Transverse colon (tissue), 4 donors: ENCODE results near the gene LATS2. TPM values are rescaled to one million over a fixed set of nuclear protein-coding genes. Genes with fewer than 3 reads are reported as not detected.

ENCODE experiments used
- DNase-seq: peaks from one replicate; pipeline ENCODE4 v3.0.0-alpha.2; 2019
- H3K27ac ChIP-seq, 4 donors: fragments of 200-600 bp; sonication (generic); 2 replicates each; pipeline ENCODE4 v1.5.1; 2016 to 2018; ENCODE audit warnings: inconsistent platforms in 4 of 4
- H3K27me3 ChIP-seq: fragments of 200-600 bp; sonication (generic); 2 replicates; pipeline ENCODE4 v1.5.1; 2017; ENCODE audit warnings: inconsistent platforms
- H3K36me3 ChIP-seq, 4 donors: fragments of 200-600 bp; sonication (generic); 2 replicates each; pipeline ENCODE4 v1.5.1; 2017 to 2019; ENCODE audit warnings: inconsistent platforms in 4 of 4
- H3K4me1 ChIP-seq, 4 donors: fragments of 200-600 bp; sonication (generic); 2 replicates each; pipeline ENCODE4 v1.5.1; 2017 to 2020; ENCODE audit warnings: inconsistent platforms in 4 of 4
- H3K4me3 ChIP-seq, 4 donors: fragments of 200-600 bp; sonication (generic); 1 replicate in 1 of 4; 2 replicates in 3 of 4; pipeline versions ENCODE4 v1.5.1 to v1.6.1; 2017 to 2019; ENCODE audit warnings: inconsistent platforms in 4 of 4
- H3K9me3 ChIP-seq, 2 donors: fragments of 200-600 bp; sonication (generic); 2 replicates each; pipeline ENCODE4 v1.5.1; 2017 to 2019; ENCODE audit warnings: inconsistent platforms in 2 of 2
- EP300 ChIP-seq: sonication (generic); formaldehyde crosslinking; IDR thresholded peaks from one replicate; pipeline ENCODE4 v1.6.1; 2017; ENCODE audit warnings: antibody characterized with exemption, low read depth
- POLR2A ChIP-seq: fragments of 450-650 bp; IDR thresholded peaks from one replicate; pipeline ENCODE4 v1.6.1; 2016; ENCODE audit warnings: antibody characterized with exemption, mild to moderate bottlenecking, moderate library complexity
- POLR2AphosphoS5 ChIP-seq, 3 donors: sonication (generic); formaldehyde crosslinking; IDR thresholded peaks; one replicate each; pipeline ENCODE4 v1.6.1; 2016; ENCODE audit warnings: antibody characterized with exemption in 3 of 3
- WGBS, 2 donors: methylation state at CpG; one replicate each; pipeline ENCODE4 v1.1.5; 2018; ENCODE audit warnings: low coverage in 1 of 2; 5-methylcytosine and 5-hydroxymethylcytosine counted together
- in situ Hi-C, 4 donors: fragments of 200-750 bp; cut with MboI; loops; one replicate each; pipeline versions ENCODE4 v1.15.0 to v1.15.1; 2017; ENCODE audit warnings: low sequenced_read_pairs in 3 of 4, low pct_ligation_motif_present in 1 of 4, low pct_unique_long_range_greater_than_20kb in 1 of 4
- intact Hi-C: fragments of 100-400 bp; cut with DNase I; formaldehyde crosslinking; loops from one replicate; pipeline ENCODE4 v1.15.1; 2023; ENCODE audit warnings: low total_unique reads
- total RNA-seq, 4 donors: library from RNA; depleted of rRNA; stranded (reverse); fragments of >200 nt; gene quantifications; one replicate each; pipeline ENCODE4 v1.1.0, GENCODE V29; 2016
- TF ChIP-seq, protein P1 (sequence below), 5 experiments: fragments of 200-600 bp in 3 of 5; fragments of 450-650 bp in 2 of 5; sonication (generic) in 3 of 5; IDR thresholded peaks; 1 replicate in 2 of 5; 2 replicates in 3 of 5; pipeline ENCODE4 v1.5.1; 2016 to 2017; ENCODE audit warnings: antibody characterized with exemption in 5 of 5, inconsistent platforms in 3 of 5, mild to moderate bottlenecking in 2 of 5, moderate library complexity in 1 of 5

Gene LATS2
- total RNA-seq, 4 donors from 2014 or later, result 8.9 to 15.7 (median 12.5) TPM

GRCh38 chr13:21033856-21034602, 27.4 kb downstream of the LATS2 start:
- TF ChIP-seq, protein P1, sequence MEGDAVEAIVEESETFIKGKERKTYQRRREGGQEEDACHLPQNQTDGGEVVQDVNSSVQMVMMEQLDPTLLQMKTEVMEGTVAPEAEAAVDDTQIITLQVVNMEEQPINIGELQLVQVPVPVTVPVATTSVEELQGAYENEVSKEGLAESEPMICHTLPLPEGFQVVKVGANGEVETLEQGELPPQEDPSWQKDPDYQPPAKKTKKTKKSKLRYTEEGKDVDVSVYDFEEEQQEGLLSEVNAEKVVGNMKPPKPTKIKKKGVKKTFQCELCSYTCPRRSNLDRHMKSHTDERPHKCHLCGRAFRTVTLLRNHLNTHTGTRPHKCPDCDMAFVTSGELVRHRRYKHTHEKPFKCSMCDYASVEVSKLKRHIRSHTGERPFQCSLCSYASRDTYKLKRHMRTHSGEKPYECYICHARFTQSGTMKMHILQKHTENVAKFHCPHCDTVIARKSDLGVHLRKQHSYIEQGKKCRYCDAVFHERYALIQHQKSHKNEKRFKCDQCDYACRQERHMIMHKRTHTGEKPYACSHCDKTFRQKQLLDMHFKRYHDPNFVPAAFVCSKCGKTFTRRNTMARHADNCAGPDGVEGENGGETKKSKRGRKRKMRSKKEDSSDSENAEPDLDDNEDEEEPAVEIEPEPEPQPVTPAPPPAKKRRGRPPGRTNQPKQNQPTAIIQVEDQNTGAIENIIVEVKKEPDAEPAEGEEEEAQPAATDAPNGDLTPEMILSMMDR (IDR thresholded peaks at IDR 0.05), result no peak
- TF ChIP-seq POLR2AphosphoS5 (IDR thresholded peaks at IDR 0.05) (no peak), POLR2A (no peak), EP300 (no peak)
- intact Hi-C loops (no loop called here), in situ Hi-C loops (no loop called here)
- Histone ChIP-seq H3K4me1 (peaks cover 12 to 54% (median 26%) of the 10 kb centered on the region in 4 donors), H3K27ac (peak overlapping the region; percentile 73 to 83 (median 77)), H3K4me3 (no peak overlapping the region), H3K9me3 (no peaks in the 10 kb centered on the region), H3K36me3 (no peaks in the 10 kb centered on the region), H3K27me3 (no peaks in the 10 kb centered on the region)
- WGBS, 2 donors, result 70 to 88% methylated on average over 2 to 13 of the region's 13 CpGs
- DNase-seq, result no peak

DNA sequence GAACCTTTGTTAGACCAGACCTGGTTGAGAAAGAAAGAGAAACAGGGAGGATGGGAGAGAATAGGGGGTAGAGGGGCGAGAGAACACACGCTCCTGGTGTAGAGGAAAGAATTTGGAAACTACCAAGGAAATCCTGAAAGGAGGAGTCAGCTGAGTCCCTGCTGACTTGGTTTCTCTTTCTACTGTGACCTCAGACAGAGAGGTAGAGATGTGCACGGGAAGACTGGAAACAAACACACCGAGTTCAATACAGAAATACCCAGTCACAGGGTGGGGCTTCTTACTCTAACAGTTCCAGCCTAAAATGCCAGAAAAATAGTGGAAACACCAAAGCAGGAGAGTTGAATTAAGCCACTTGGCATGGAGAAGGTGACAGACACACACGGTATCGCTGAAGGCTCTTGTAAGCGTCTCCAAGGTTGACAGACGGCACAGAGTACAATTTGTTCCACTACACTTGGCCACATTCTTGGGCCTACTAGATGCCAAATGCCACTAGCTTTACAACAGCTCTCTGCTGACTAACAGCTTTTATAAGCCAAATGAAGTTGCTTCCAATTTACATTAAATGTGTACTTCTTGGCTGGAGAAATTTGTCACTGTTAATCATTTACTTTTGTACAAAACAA, 28.1 kb downstream of the LATS2 start:
- H3K9me3 ChIP-seq, result no peaks in the 10 kb centered on the region
- in situ Hi-C loops (no loop called here), intact Hi-C loops (no loop called here)
- no peak overlapping the region for H3K4me3 ChIP-seq
- TF ChIP-seq POLR2AphosphoS5 (IDR thresholded peaks at IDR 0.05), result peak; percentile 86 to 90 (median 90)
- TF ChIP-seq EP300, result peak; percentile 92
- TF ChIP-seq POLR2A, result no peak
- TF ChIP-seq, protein P1 (IDR thresholded peaks at IDR 0.05), result no peak
- no peaks in the 10 kb centered on the region for H3K27me3 ChIP-seq
- H3K36me3 ChIP-seq, result no peaks in the 10 kb centered on the region
- peak; percentile 35 for DNase-seq
- peak overlapping the region; percentile 73 to 83 (median 77) for H3K27ac ChIP-seq
- H3K4me1 ChIP-seq, result peaks cover 10 to 48% (median 26%) of the 10 kb centered on the region in 4 donors
- WGBS, 2 donors, result 49 to 80% methylated on average over 4 to 8 of the region's 8 CpGs

DNA sequence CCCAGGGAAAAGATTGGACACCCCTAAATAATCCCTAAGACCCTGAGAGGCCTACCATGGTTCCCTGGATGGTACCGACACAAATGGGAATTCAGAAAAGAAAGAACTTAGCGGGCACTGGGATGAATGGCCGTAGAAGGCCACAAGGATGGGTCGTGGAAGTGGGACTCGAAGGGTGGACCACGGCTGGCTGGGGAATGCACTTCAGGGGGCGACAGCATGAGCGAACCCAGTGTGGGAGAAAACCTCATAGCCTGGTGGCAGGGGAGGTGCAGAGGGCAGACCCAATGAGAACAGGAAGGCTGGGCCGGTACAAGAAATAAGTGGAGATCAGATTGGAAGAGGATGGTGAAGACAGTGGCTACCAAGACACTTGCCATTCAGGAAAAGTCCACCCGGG, 28.7 kb downstream of the LATS2 start:
- in situ Hi-C loops, result no loop called here
- peaks cover 10 to 48% (median 26%) of the 10 kb centered on the region in 4 donors for H3K4me1 ChIP-seq
- no peak for DNase-seq
- WGBS, 2 donors, result 80 to 93% methylated on average over 1 to 10 of the region's 10 CpGs
- H3K27me3 ChIP-seq, result no peaks in the 10 kb centered on the region
- intact Hi-C loops, result no loop called here
- no peaks in the 10 kb centered on the region for H3K36me3 ChIP-seq
- no peak for TF ChIP-seq POLR2A
- no peak for TF ChIP-seq EP300
- TF ChIP-seq, protein P1 (IDR thresholded peaks at IDR 0.05), result no peak
- TF ChIP-seq POLR2AphosphoS5 (IDR thresholded peaks at IDR 0.05), result no peak
- no peak overlapping the region for H3K4me3 ChIP-seq
- no peaks in the 10 kb centered on the region for H3K9me3 ChIP-seq
- H3K27ac ChIP-seq, result peak overlapping the region; percentile 73 to 83 (median 77)

DNA sequence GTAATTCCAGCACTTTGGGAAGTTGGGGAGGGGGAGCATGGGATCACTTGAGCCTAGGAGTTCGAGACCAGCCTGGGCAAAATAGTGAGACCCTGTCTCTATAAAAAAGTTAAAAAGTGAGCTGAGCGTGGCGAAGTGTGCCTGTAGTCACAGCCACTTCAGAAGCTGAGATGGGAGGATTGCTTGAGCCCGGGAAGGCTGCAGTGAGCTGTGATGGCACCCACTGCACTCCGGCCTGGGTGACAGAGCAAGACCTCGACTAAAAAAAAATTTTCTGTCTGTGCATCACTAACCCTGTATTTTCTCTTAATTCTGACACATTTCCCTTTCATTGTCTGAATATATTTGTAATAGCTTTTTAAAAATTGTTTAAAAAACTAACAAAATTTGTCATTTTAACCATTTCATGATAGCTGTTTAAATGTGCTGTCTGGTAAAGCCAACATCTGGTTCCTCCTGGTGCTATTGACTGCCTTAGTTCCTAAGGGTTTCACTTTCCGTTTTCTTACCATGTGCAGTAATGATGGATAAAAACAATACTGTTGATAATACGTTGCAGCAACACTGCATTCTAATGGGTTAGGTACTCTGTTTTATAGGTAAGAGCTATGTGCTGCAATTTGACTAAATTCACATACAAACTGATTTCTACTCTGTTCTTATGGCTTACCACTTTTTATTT, 29.7 kb downstream of the LATS2 start:
- no peak overlapping the region for H3K4me3 ChIP-seq
- no peaks in the 10 kb centered on the region for H3K9me3 ChIP-seq
- peak overlapping the region; percentile 73 to 83 (median 77) for H3K27ac ChIP-seq
- peaks cover 10 to 48% (median 26%) of the 10 kb centered on the region in 4 donors for H3K4me1 ChIP-seq
- in situ Hi-C loops (no loop called here), intact Hi-C loops (no loop called here)
- WGBS, 2 donors, result 84% methylated on average over 7 to 8 of the region's 8 CpGs
- no peaks in the 10 kb centered on the region for H3K36me3 ChIP-seq
- H3K27me3 ChIP-seq, result no peaks in the 10 kb centered on the region
- TF ChIP-seq, protein P1 (IDR thresholded peaks at IDR 0.05), result no peak
- TF ChIP-seq POLR2A (no peak), POLR2AphosphoS5 (IDR thresholded peaks at IDR 0.05) (no peak), EP300 (no peak)
- no peak for DNase-seq
